PC-3 (cell line): ENCODE results near the gene CALHM6. TPM values are rescaled to one million over a fixed set of nuclear protein-coding genes. Genes with fewer than 3 reads are reported as not detected.

Experiments
- ATAC-seq: fragments of 200-7000 bp; cut with Tn5 transposase; 2 replicates; pipeline ENCODE4 v1.9.1; 2020; ENCODE audit warnings: mild to moderate bottlenecking, moderate library complexity
- BruUV-seq: library from RNA; stranded (reverse); fragments of 400-500 nt; replicated peaks from 2 replicates; lab custom pipeline; 2021; lab: Mats Ljungman, UMichigan
- CTCF ChIA-PET: fragments of 300-600 bp; sonication (Branson Sonifier 250); formaldehyde crosslinking; loops from one replicate; lab custom pipeline; 2022; ENCODE audit warnings: antibody characterized with exemption; lab: Charles Lee
- POLR2A ChIA-PET: fragments of 300-600 bp; sonication (Branson Sonifier 250); formaldehyde crosslinking; loops from one replicate; lab custom pipeline; 2022; ENCODE audit warnings: antibody characterized with exemption; ENCODE audit not compliant: unreplicated experiment; lab: Charles Lee
- DNase-seq: peaks from one replicate; pipeline ENCODE4 v3.0.0-alpha.2; 2015
- H2AFZ ChIP-seq: fragments of 300-600 bp; sonication (generic); 2 replicates; pipeline ENCODE4 v1.6.0; 2016; ENCODE audit warnings: antibody characterized with exemption, low read length
- H3F3A ChIP-seq: fragments of 300-600 bp; sonication (generic); one replicate; pipeline ENCODE4 v1.6.0; 2017; ENCODE audit warnings: antibody characterized with exemption, low read length, control low read depth, mild to moderate bottlenecking; ENCODE audit not compliant: unreplicated experiment
- H3K27ac ChIP-seq: fragments of 300-600 bp; sonication (generic); 2 replicates; pipeline ENCODE4 v1.5.1; 2016; ENCODE audit warnings: mild to moderate bottlenecking, low read length
- H3K27me3 ChIP-seq: fragments of 300-600 bp; sonication (generic); 2 replicates; pipeline ENCODE4 v1.6.1; 2016; ENCODE audit warnings: low read length, mixed read lengths
- H3K36me3 ChIP-seq: fragments of 300-600 bp; sonication (generic); 2 replicates; pipeline ENCODE4 v1.6.1; 2016; ENCODE audit warnings: low read depth, mixed run types, low read length, mixed read lengths
- H3K4me1 ChIP-seq: fragments of 300-600 bp; sonication (generic); 2 replicates; pipeline ENCODE4 v1.5.1; 2016; ENCODE audit warnings: low read length; ENCODE audit not compliant: insufficient read depth
- H3K4me2 ChIP-seq: fragments of 300-600 bp; sonication (generic); 2 replicates; pipeline ENCODE4 v1.6.0; 2016; ENCODE audit warnings: low read length
- H3K4me3 ChIP-seq: fragments of 300-600 bp; sonication (generic); 2 replicates; pipeline ENCODE4 v1.5.1; 2016; ENCODE audit warnings: mild to moderate bottlenecking, low read length, mixed read lengths
- H3K79me2 ChIP-seq: fragments of 300-600 bp; sonication (generic); 2 replicates; pipeline ENCODE4 v1.6.1; 2017; ENCODE audit warnings: low read length, mixed read lengths
- H3K9ac ChIP-seq: fragments of 300-600 bp; sonication (generic); 2 replicates; pipeline ENCODE4 v1.6.0; 2016; ENCODE audit warnings: mild to moderate bottlenecking, low read length
- H3K9me2 ChIP-seq: fragments of 300-600 bp; sonication (generic); replicated peaks from 2 replicates; pipeline ENCODE4 v1.6.1; 2016; ENCODE audit warnings: mixed run types, low read length, mixed read lengths
- H3K9me3 ChIP-seq: fragments of 300-600 bp; sonication (generic); 2 replicates; pipeline ENCODE4 v1.6.1; 2016; ENCODE audit warnings: low read length, mixed read lengths
- H4K20me1 ChIP-seq: fragments of 300-600 bp; sonication (generic); 2 replicates; pipeline ENCODE4 v1.6.1; 2016; ENCODE audit warnings: low read length, mixed read lengths
- CTCF ChIP-seq: fragments of 300-600 bp; sonication (generic); conservative IDR thresholded peaks from 2 replicates; pipeline ENCODE4 v1.5.1; 2017; ENCODE audit warnings: antibody characterized with exemption, low read depth, mild to moderate bottlenecking, low read length
- EZH2 ChIP-seq: fragments of 300-600 bp; sonication (generic); IDR thresholded peaks from one replicate; pipeline ENCODE4 v1.6.1; 2017; ENCODE audit warnings: antibody characterized with exemption, mild to moderate bottlenecking, low read length; ENCODE audit not compliant: unreplicated experiment
- EZH2phosphoT487 ChIP-seq: fragments of 300-600 bp; sonication (generic); IDR thresholded peaks from 2 replicates; pipeline ENCODE4 v1.6.1; 2018; ENCODE audit warnings: mild to moderate bottlenecking, antibody characterized with exemption, low read length, borderline replicate concordance
- intact Hi-C: fragments of 100-400 bp; cut with micrococcal nuclease; formaldehyde crosslinking; loops from 2 replicates; pipeline ENCODE4 v1.9.0; 2023
- total RNA-seq: library from RNA; depleted of rRNA; stranded (reverse); fragments of >200 nt; gene quantifications from 2 replicates; pipeline ENCODE4 v1.2.3, GENCODE V29; 2014

The CALHM6 gene
- total RNA-seq, 1 experiment from 2014 or later, result not detected

- Histone ChIP-seq H3F3A (no peaks in the 10 kb centered on the region), H3K4me3 (no peak overlapping the region), H3K9me2 (no peaks in the 10 kb centered on the region), H3K4me2 (no peak overlapping the region), H3K9me3 (no peaks in the 10 kb centered on the region), H3K36me3 (no peaks in the 10 kb centered on the region), H3K79me2 (no peaks in the 10 kb centered on the region), H3K27me3 (no peaks in the 10 kb centered on the region), H4K20me1 (no peaks in the 10 kb centered on the region), H3K9ac (no peak overlapping the region), H2AFZ (no peak overlapping the region), H3K27ac (no peak overlapping the region), H3K4me1 (peaks cover 3% of the 10 kb centered on the region; the same call in 1 of the 2 replicates)
- POLR2A ChIA-PET, result no interaction called here
- TF ChIP-seq EZH2phosphoT487 (no peak), EZH2 (no peak), CTCF (no peak)
- DNase-seq (no peak), ATAC-seq (no peak)
- CTCF ChIA-PET, result no interaction called here
- BruUV-seq, result no TSS peak
- intact Hi-C loops, result no loop called here
These were observed 43.5 kb upstream of the CALHM6 start for GRCh38 chr6:116417661-116418060.

GRCh38 chr6:116419069-116419786 lies 41.9 kb upstream of the CALHM6 start:
- ChIA-PET POLR2A (no interaction called here), CTCF (no interaction called here)
- no peaks in the 10 kb centered on the region for H3K36me3 ChIP-seq

More at GRCh38 chr6:116419069-116419786, 41.9 kb upstream of the CALHM6 start:
- Histone ChIP-seq H4K20me1 (no peaks in the 10 kb centered on the region), H3K4me3 (no peak overlapping the region), H3F3A (no peaks in the 10 kb centered on the region), H3K9ac (no peak overlapping the region), H3K27me3 (no peaks in the 10 kb centered on the region), H3K4me2 (no peak overlapping the region), H3K9me3 (no peaks in the 10 kb centered on the region), H3K79me2 (no peaks in the 10 kb centered on the region), H3K4me1 (peaks cover 3% of the 10 kb centered on the region; the same call in 1 of the 2 replicates), H3K9me2 (no peaks in the 10 kb centered on the region), H3K27ac (peak overlapping the region; percentile 48), H2AFZ (peak overlapping the region; percentile 51)
- TF ChIP-seq EZH2phosphoT487, result no peak
- TF ChIP-seq EZH2, result no peak
- no peak for TF ChIP-seq CTCF
- ATAC-seq, result peak; percentile 64
- intact Hi-C loops, result no loop called here
- peak; percentile 59 for DNase-seq
- BruUV-seq, result no TSS peak
